ENCODE measurements around the gene HSD11B2. TPM values are rescaled to one million over a fixed set of nuclear protein-coding genes. Genes with fewer than 3 reads are reported as not detected.

The HSD11B2 gene
- total and polyA plus RNA-seq, 4 donors: 0.51 to 6.7 (median 2.2) TPM

GRCh38 chr16:67384778-67385510 is 46.0 kb upstream of the HSD11B2 start:
- no peak for TF ChIP-seq TAF1 (conservative IDR thresholded peaks at IDR 0.05)
- TF ChIP-seq FOXA1 (IDR thresholded peaks at IDR 0.05): no peak
- TF ChIP-seq SP1 (IDR thresholded peaks at IDR 0.05): no peak
- no peak for TF ChIP-seq FOXA2 (IDR thresholded peaks at IDR 0.05)
- TF ChIP-seq RAD21 (IDR thresholded peaks at IDR 0.05): no peak
- TF ChIP-seq JUND (IDR thresholded peaks at IDR 0.05): no peak
- no peak for TF ChIP-seq HNF4G (IDR thresholded peaks at IDR 0.05)
- TF ChIP-seq ZBTB33 (IDR thresholded peaks at IDR 0.05): no peak
- no peak for TF ChIP-seq MAX (IDR thresholded peaks at IDR 0.05)
- no peak for TF ChIP-seq REST (IDR thresholded peaks at IDR 0.05)
- TF ChIP-seq RXRA (IDR thresholded peaks at IDR 0.05): no peak
- TF ChIP-seq EGR1 (IDR thresholded peaks at IDR 0.05; ENCODE audit: low read depth in 2 of 2): no peak
- no peak for TF ChIP-seq NR2F2 (IDR thresholded peaks at IDR 0.05)
- TF ChIP-seq ATF3 (IDR thresholded peaks at IDR 0.05): no peak
- no peak for TF ChIP-seq CTCF (IDR thresholded peaks at IDR 0.05; ENCODE audit: low read depth, low read length, missing input control)
- TF ChIP-seq HNF4A (conservative IDR thresholded peaks at IDR 0.05): no peak
- TF ChIP-seq GABPA (IDR thresholded peaks at IDR 0.05 in 1 of 2, conservative IDR thresholded peaks at IDR 0.05 in 1 of 2): no peak
- TF ChIP-seq YY1 (IDR thresholded peaks at IDR 0.05): no peak
- Histone ChIP-seq H3K9me3 (ENCODE audit: control insufficient read depth in 4 of 4, low read length in 3 of 4) (no peaks in the 10 kb centered on the region), H3K27me3 (ENCODE audit: control insufficient read depth in 4 of 4, insufficient read depth in 4 of 4, low read length in 3 of 4) (no peaks in the 10 kb centered on the region), H3K4me3 (ENCODE audit: low read depth in 1 of 3, low read length in 3 of 3) (no peak overlapping the region), H3K4me1 (ENCODE audit: control insufficient read depth in 4 of 4, insufficient read depth in 4 of 4, low read length in 3 of 4) (no peaks in the 10 kb centered on the region), H3K9ac (ENCODE audit: low read depth in 1 of 2, low read length in 2 of 2) (no peak overlapping the region), H3K27ac (ENCODE audit: low read depth in 1 of 2, low read length in 2 of 2) (no peak overlapping the region), H3K36me3 (ENCODE audit: control insufficient read depth in 4 of 4, insufficient read depth in 3 of 4, low read depth in 1 of 4, low read length in 3 of 4) (no peaks in the 10 kb centered on the region)
- DNase-seq (ENCODE audit: low spot score): no peak
- WGBS: 90% methylated on average over 8 of the region's 8 CpGs
